ENCODE measurements around the gene IGSF9B.

DNA sequence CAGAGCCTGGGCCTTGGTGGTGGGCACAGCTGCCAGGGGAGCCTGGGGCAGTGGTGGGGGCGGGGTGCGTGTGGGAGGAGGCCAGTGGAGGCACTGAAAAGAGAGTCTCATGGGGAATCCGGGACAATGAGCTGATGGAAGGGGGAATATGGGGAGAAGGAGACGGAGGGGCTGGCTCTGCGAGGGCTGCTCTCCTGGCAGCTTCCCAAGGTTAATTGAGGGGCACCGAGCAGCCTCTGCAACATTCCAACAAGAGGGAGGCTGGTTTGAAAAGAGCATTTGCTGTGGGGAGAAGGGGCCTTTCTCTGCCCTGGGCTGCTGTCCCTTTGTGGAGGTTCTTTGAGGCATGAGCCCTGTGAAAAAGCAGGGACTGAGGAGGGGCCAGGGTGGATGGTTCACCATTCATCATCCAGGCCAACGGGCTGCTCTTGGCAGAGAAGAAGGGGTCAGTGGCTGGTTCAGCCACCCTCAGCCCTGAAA lies 9.4 kb upstream of the IGSF9B start:
- TF ChIP-seq, protein P1, sequence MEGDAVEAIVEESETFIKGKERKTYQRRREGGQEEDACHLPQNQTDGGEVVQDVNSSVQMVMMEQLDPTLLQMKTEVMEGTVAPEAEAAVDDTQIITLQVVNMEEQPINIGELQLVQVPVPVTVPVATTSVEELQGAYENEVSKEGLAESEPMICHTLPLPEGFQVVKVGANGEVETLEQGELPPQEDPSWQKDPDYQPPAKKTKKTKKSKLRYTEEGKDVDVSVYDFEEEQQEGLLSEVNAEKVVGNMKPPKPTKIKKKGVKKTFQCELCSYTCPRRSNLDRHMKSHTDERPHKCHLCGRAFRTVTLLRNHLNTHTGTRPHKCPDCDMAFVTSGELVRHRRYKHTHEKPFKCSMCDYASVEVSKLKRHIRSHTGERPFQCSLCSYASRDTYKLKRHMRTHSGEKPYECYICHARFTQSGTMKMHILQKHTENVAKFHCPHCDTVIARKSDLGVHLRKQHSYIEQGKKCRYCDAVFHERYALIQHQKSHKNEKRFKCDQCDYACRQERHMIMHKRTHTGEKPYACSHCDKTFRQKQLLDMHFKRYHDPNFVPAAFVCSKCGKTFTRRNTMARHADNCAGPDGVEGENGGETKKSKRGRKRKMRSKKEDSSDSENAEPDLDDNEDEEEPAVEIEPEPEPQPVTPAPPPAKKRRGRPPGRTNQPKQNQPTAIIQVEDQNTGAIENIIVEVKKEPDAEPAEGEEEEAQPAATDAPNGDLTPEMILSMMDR (IDR thresholded peaks at IDR 0.05; ENCODE audit: poor library complexity) = no peak
- TF ChIP-seq EZH2 (IDR thresholded peaks at IDR 0.05; ENCODE audit: borderline replicate concordance) = no peak
- TF ChIP-seq EZH2phosphoT487 (IDR thresholded peaks at IDR 0.05; ENCODE audit: low read depth, severe bottlenecking, unreplicated experiment) = no peak
